NCI-H1694 treated with DMSO at 0.1 percent for 48 hours (cell line): ENCODE data around the gene CARD19.

Experiments used
- DNase-seq: peaks from one replicate; lab custom pipeline; 2025; lab: John Stamatoyannopoulos, UW

The CARD19 gene

DNA sequence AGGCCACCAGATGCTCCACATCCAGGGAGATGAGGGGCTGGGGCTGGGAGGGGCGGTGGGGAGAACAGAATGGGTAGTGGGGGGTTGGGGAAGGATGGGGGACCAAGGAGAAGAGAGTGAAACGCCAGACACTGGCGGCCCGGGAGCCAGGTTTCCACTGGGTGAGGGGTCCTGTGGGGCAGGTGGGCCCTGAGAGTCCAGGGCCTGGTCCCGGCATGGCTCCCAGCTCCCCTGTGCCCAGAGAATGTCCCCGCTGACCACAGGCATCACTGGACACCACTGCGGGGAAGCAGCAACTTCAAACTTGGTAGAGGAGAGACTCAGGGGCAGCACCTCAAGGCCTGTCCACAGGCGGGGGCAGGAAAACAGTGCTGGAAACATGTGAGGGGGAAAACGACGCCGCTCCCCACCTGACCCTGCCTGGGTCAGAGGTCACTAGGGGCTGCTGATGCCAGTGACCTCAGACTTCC is 24.9 kb downstream of the CARD19 start:
- no peak for DNase-seq

DNA sequence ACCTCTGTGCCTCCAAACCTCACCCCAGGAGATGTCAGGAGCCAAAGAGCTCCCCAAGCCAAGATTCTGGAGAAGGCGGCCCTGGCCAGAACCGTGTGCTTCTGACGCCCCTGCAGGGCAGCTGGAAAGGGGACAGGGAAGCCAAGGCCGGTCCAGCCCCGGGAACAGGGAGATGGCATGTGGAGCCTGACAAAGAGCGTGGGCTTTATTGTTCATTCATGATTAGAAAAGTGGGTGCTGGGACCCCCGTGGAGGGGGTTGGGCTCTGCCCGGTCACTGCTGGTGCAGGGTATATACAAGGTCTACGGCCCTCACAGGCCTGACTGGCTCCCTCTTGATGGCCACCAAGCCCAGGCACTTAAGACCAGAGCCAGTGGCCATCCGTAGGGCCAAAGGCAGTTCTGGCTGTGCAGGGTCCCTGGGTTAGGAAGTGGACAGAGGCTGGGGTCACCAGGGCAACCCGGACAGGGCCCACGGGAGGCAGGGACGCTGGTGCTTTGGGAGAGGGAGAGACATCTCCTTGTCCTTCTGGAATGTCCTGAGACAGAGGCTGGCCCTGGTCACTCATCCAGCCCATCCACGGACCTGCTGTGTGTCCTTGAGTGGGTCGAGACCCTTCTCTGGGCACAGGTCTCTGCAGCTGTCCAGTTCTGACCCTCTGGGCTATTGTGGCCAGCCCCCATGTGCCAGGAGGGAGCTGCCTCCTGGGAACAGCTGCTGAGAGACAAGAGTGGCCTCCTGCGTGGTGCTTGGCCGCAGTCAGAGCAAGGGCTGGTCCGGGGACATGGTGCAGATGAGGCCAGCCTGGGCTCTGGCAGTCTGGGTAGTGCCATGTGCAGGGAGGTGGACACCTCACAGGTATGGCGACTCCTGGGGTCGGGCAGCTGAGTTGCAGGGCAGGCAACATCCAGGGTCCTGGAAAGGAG is 25.6 kb downstream of the CARD19 start:
- no peak for DNase-seq

DNA sequence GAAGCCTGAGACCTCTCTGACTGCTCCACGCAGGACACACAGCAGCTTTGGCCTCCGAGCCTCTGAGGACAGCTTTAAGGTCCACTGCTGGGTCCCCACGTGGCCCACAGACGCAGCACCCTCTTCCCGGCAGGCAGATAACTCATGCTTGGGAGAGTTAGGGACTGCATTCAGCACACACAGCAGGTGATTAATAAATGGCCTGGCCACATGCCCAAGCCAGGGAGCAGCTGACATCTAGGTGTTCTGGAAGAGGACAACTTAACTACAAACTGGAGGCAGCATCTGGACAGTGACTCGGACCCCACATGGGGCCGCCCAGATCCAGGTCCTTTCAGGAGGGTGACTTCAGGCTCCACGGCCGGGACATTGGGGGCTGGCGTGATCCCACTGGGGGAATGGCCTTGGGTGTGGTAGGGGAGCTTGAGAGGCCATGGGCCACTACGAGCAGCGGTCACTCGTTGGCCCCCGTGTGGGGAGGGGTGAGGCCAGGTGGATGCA is 26.8 kb downstream of the CARD19 start:
- DNase-seq = no peak

DNA sequence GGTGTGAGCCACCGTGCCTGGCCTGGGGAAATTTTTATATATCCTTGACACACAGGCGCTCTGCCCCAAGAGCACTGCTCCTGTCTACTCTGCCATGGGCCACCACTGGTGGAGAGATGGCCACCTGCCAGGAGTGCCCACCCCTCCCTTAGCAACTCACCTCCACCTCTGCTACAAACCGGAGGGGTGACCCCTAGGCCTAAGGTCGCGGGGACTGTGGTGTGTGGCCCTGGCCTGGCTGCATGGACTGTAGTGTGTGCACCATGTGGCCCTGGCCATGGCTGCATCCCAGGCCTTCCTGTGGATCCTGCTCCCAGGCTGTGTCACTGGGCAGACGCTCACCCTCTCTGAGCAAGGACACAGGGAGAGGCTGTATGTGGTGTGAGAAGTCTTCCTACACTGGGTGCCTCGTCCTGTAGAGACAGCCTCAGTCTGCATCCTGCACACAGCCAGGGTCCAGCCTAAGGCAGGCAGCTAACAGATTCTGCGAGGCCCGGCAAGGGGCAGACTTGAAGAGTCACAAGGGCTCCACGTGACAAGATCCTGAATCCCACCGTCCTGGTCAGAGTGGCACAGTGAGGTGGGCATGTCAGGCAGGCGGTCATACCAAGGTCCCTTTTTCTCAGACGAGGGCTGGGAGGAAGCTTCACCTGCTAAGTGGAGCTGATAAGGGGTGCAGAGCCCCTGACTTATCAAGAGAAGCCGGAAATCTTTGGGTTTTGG is 27.7 kb downstream of the CARD19 start:
- no peak for DNase-seq

DNA sequence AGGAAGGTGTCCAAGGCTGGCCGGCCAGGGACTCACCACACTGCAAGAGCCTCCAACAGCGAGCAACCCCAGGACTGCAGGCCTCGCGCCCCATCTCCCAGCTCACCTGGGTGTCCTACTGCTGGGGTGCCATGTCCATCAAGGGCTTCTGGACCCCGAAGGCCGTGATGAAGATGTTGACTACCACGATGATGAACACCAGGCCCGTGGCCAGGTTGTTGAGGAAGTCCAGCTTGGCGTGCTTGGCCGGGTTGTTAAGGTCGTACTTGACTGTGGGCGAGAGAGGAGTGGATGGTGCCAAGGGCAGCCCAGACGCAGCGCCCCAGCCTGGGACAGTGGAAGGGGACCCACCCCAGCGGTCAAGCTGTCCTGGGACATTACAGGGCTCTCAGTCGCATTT is 28.8 kb downstream of the CARD19 start:
- no peak for DNase-seq

DNA sequence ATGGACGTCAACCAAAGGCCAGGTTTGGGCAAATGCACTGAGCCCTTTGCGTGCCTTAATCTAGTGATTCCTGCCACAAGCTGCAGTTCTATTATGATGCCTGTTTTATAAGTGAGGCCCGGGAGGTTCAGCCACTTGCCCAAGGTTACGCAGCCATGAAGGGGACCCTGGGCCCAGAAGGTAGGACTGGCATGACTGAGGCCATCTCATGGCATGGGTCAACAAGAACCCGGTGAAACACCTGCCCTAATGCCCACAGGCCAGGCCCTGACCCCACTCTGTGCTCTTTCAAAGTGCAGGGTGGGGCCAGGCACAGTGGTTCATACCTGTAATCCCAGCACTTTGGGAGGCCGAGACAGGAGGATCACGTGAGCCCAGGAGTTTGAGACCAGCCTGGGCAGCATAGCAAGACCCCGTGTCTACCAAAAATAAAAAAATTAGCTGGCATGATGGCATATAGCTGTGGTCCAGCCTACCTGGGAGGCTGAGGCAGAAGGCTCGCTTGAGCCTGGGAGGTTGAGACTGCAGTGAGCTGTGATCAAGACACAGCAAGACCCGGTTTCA is 29.4 kb downstream of the CARD19 start:
- DNase-seq = no peak

DNA sequence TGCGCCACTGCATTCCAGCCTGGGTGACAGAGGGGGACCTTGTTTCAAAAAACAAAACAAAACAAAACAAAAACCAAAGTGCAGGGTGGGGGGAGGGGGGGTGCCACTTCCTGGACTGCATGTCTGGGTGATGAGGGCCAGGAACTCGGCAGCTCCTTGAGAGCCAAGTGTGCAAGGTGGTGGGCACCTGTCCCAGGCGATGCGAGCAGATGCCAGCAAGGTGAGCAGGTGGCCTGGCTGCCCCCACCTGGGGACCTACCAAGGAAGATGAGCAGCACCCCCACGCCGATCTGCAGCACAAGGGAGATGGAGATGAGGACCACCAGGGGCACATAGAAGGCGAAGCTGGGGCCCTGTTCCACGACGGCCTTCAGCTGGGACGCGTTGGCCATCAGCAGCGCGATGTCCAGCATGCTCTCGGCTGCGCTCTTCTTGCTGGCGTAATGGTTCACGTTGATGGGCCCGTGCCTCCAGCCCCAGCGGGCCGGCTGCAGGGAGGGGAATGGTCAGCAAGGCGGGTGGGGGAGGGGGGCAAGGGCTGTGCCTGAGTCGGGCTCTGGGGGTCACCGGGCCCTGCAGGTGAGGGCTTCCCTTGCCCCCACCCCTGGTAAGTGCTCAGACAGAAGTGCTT is 30.2 kb downstream of the CARD19 start:
- DNase-seq = no peak

DNA sequence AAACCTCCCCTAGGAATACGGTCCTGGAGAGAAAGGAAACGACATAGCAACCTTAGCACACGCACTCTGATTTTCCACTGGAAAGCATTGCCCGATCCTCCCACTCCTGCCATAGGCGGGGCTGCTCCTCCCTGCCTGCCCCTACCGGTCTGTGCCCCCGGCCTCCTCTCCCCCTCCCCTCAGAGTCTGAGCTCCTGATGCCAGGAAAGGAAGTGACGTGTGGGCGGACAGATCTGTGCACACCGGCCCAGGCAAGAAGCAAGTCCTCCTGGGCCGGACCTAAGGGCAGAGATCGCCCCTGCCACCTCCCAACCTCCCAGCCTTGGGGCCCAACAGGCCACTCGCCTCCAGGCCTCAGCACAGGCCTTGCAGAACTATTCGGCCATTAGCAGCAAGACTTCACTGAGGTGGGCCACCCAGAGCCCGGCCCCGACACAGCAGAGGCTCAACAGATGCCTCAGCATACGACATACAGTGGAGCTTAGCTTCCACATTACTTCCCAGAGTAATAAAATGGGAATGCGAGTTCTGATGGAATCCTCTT is 30.9 kb downstream of the CARD19 start:
- no peak for DNase-seq

DNA sequence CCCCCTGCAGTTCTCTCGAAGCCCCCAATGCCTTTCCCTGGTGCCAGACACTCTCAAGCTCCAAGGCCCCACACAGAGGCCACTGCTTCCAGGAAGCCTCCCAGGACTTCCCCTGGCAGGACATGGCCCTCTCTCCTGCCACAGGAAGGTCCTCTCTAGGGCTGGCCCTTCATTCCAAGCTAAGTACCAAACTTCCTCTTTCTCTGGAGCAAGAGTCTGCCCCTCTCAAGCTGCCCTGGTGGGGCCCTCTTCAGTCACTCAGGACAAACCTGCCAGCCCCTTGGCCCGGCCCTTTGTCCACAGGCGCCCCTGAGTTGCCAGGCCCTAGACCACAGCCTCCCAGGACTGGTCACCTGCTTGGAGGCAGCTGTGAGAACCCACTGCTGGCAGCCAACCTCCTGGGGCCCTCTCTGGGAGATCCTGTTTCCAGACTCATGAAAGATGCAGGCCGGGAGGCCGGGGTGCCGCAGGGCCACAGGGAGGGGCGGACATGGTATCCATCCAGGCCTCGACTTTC is 31.4 kb downstream of the CARD19 start:
- DNase-seq = no peak

DNA sequence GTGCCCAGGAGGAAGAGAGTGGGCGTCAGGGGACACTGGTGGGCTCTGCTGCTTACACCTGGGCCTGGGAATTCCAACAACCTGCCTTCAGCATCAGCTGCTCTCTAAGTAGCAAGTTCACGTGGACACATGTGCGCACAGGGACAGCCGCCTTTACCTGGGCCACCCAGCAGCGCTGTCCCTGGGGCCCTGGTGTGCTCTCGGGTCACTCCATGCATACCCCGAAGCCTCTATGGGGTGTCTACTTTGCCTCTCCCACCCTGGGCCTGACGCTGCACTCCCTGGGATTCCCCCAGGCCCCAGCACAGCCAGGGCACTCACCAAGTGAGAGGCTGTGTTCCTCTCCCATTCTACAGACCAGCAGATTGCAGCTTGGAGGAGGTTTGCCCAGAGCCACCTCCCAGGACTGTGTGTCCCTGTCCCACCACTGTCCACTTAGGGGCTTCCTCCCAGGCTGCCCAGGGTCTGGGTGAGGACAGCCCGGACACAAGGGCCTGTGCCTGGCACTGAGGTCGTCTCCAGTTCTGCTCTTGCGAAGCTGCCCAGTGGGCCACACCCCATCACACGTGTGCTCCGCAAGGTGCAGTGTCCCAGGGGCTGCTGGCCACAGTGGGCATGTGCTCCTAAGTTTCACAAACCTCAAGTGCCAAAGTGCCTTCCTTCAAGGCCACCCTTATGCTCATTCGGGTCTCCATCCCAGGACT is 32.1 kb downstream of the CARD19 start:
- no peak for DNase-seq

DNA sequence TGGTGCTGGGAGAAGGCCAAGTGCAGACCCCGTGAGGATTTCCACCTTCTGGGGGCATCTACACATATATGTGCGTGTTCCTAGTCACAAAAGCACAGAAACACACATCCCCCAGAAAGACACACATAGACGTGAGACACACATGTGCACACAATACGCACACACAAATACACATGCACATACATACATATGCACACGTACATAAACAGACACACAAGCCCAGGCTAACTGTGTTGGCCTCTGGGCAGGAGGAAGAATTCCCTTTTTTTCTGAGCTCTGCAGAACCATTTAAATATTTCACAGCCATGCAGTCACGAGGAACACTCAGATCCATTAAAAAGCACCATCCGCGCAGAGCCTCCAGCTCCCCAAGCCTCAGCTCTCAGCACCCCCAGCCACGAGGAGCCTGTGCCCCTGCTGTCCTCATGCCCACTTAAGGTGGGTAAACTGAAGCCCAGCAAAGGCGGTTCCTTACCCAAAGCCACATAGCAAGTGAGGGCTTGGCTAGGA is 32.8 kb downstream of the CARD19 start:
- DNase-seq = no peak

DNA sequence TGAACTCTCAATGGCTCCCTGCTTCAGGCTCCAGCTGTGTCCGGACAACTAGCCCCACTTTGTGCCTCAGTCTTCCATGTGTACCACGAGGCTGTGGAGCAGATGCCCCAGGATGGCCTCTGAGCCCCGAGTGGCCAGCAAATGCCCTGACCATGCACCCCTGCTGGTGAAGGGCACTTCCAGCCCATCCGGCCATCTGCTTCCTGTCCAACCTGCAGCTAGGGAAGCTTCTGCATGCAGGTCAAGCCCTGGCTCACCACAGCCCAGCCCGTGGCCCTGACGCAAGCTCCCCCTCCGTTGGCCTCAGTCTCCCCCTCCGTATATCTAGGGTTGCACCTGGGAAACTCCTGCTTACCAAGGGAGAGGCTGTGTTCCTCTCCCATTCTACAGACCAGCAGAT is 33.3 kb downstream of the CARD19 start:
- no peak for DNase-seq

DNA sequence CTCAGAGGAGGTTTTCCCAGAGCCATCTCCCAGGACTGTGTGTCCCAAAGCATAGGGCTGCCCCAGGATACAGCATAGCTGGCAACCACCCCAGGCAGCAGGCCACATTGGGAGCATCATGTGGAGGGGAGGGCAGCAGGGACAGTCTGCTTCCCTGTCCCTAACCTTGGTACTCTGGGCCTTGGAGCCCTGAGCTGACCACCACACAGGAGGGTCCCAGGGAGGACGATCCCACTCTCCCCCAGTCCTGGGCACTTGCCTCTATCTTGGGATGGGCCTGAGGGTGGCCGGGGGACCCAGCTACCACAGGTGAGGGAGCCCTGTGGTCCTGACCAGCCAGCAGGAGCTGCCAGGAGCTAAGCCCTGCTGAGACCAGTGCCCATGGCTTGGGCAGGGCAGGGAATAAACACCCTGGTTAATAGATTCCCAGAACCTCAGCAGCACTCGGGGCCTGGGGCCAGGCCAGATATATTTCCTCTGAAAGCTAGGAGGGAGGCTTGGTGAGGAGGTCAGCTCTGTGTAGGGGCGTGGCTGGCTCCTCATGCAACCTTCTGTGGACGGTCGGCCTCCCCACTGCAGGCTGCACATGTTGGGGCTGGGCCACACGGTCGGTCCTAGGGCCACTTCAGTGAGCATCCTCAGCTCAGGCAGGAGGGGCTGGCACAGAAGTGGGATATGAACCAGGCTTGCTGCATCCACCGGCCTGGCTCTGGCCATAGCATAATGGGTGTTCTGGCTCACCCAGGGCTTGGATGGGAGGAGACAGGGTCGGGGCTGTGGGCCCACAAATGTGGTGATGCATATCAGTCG is 33.9 kb downstream of the CARD19 start:
- no peak for DNase-seq

DNA sequence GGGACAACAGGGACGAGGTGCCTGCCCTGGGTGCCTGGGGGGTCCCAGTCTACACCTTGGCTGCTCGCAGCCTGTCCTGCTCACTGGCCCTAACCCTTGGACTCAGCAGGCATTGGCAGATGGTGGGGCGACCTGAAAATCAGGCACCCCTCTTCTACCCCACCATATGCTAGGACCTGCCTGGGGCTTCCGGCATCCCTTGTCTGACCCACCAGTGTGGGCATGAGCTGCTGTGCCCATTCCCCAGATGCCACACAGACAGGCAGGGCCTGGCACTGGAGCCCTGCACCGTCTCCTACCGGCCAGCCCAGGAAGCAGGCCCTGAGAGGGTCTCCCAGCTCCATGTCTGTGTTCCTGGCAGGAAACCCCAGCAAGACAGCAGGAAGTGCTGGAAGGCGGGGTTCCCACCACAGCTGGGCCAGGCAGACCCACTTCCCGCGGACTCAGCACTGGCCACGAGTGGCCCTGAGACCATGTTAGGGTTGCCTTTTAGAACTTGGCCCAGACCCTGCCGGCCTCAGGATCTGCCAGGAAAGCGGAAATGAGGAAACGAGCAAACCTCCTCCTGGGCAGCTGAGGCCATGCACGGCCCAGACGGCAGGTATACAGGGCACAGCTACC is 35.0 kb downstream of the CARD19 start:
- DNase-seq = no peak

DNA sequence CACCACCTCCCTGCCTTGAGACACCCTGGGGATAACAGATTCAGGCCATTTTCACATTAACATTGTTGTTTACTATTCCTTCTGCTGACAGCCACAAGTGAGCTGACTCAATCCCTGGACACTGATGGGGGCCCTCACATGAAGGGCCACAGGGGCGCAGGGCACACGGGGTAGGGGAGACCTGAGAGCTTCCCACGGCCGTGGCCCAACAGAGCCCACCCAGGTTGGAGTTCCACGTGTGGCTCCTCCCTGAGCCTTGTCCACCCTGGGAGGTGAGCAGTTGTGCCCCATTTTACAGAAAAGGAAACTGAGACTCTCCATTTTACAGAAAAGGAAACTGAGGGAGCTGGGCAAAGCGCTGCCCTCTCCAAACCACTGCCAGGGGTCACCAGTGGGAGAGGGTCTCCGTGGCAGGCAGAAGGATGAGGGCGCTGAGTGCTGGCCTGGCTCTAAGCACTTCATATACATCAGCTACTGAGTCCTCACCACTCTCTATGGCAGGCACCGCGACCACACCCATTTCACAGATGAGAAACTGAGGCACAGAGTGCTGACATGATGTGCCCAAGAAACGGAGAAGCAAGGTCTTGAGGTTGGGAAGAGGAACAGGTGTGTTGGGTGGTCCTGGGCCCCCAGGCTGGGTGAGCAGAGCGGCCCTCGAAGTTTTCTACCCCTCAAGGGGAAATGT is 35.7 kb downstream of the CARD19 start:
- no peak for DNase-seq

DNA sequence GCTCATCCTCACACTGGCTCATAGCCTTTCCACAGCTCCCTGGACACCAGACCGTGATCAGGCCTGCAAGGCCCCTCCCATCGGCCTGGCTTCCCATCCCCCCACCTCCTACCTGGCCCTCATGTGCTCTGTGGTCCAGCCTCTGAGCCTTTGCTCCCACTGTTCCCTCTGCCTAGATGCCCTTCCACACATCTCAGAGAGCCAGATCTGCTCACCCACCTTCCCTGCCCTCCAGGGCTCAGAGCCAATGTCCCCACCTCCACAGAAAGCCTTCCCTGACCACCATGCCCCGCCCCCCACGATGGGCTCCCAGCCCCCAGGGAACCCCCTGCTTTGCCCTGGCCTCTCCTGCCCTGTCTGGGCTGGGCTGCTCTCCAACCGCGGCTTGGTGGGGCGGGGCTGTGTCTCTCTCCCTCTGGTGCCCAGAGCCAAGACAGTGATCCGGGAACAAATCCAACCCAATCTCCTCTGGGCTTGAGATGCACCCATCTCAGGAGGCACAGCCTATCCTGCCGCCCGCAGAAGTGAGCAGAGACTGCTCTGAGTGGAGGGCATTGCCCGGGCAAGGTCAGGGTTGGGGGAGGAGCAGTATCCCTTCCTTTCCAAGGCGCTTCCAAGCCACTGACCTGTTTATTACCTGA is 36.4 kb downstream of the CARD19 start:
- DNase-seq = no peak

DNA sequence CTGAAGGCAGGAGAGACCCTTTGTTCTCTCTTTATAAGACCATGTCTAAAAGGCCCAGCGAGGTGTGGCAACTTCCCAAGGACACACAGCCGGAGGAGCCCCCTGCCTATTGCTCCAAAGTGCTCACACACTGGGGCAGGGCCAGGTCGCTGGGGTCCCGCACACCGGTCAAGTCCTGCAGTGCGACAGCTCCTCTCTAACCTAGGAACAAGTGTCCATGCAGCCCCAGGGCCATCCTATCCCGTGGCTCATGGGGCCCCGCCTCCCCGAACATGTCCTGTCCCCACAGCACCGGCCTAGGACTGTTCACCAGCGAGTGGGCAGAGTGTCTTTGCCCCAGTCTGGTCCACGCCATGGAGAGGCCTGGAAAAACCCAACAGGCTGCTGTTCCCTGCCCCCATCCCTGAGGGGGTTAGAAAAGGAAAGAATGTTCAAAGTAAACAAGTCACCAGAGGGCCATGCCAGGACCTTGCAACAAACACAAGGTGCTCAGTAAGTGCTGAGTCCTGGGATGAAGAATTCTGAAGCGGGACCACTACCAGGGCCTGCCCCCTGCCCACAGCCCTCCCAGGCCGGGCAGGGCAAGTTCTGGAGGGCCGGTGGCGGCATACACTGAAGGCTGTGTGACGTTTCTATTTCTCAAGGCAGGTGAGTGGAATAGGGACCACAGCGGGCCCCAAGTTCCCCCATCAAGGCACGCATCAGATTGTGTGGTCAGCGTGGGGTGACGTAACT is 37.1 kb downstream of the CARD19 start:
- no peak for DNase-seq

DNA sequence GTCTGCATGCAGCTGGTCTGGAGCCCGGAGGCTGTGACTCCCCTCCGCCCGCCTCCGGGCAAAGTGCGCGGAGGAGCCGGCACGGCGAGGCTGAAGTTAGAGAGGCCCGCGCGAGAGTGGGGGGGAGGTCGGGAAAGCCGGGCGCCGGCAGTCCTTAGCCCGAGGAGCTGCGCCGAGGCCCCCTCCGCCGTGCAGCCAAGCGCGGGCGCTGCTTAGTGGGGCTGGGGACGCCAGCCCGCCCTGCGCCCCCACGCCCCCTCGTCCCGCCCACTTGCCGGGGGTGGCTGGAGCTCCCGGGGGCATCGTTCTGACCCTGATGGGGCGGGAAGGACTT is 37.6 kb downstream of the CARD19 start:
- DNase-seq = no peak
